Fibroblast of lung (primary cell): Measurements from ENCODE around the gene PRKCH. TPM values are rescaled to one million over a fixed set of nuclear protein-coding genes. Genes with fewer than 3 reads are reported as not detected.

Experiments
- DNase-seq, 2 donors: peaks; one replicate each; pipeline versions ENCODE4 v3.0.0 to v3.0.0-alpha.2; 2010; ENCODE audit warnings: low read depth in 2 of 2
- H2AFZ ChIP-seq: 2 replicates; pipeline ENCODE4 v1.5.1; 2012; ENCODE audit warnings: low read length, control low read depth, inconsistent platforms
- H3K27ac ChIP-seq: 2 replicates; pipeline ENCODE4 v1.5.1; 2011; ENCODE audit warnings: low read length, control low read depth; ENCODE audit not compliant: insufficient read depth
- H3K27me3 ChIP-seq: 2 replicates; pipeline ENCODE4 v1.5.1; 2011; ENCODE audit warnings: mild to moderate bottlenecking, low read length; ENCODE audit not compliant: control insufficient read depth, insufficient read depth
- H3K36me3 ChIP-seq: 2 replicates; pipeline ENCODE4 v1.5.1; 2011; ENCODE audit warnings: low read length; ENCODE audit not compliant: control insufficient read depth, insufficient read depth
- H3K4me1 ChIP-seq: 2 replicates; pipeline ENCODE4 v1.5.1; 2011; ENCODE audit warnings: low read length; ENCODE audit not compliant: control insufficient read depth, insufficient read depth; ENCODE audit errors: extremely low read depth
- H3K4me2 ChIP-seq: 2 replicates; pipeline ENCODE4 v1.5.1; 2011; ENCODE audit warnings: low read length, control low read depth; ENCODE audit not compliant: insufficient read depth; ENCODE audit errors: extremely low read depth
- H3K4me3 ChIP-seq, 4 experiments: fragments of 200-600 bp in 1 of 4; sonication (generic) in 1 of 4; replicated peaks in 1 of 4; 2 replicates each; pipeline ENCODE4 v1.5.1; 2011 to 2016; ENCODE audit warnings: low read length in 4 of 4, low read depth in 3 of 4, mild to moderate bottlenecking in 3 of 4, control low read depth in 2 of 4, inconsistent platforms in 1 of 4, mixed read lengths in 1 of 4; ENCODE audit not compliant: insufficient read depth in 1 of 4; ENCODE audit errors: control extremely low read depth in 1 of 4
- H3K79me2 ChIP-seq: 2 replicates; pipeline ENCODE4 v1.5.1; 2012; ENCODE audit warnings: mild to moderate bottlenecking, low read length, inconsistent platforms; ENCODE audit not compliant: control insufficient read depth, insufficient read depth
- H3K9ac ChIP-seq: 2 replicates; pipeline ENCODE4 v1.5.1; 2011; ENCODE audit warnings: mild to moderate bottlenecking, low read length, control low read depth; ENCODE audit not compliant: insufficient read depth
- H3K9me3 ChIP-seq: 2 replicates; pipeline ENCODE4 v1.5.1; 2012; ENCODE audit warnings: low read depth, low read length; ENCODE audit not compliant: control insufficient read depth, insufficient read depth
- H4K20me1 ChIP-seq: 2 replicates; pipeline ENCODE4 v1.5.1; 2011; ENCODE audit warnings: low read length; ENCODE audit not compliant: control insufficient read depth, insufficient read depth; ENCODE audit errors: extremely low read depth
- CTCF ChIP-seq, 2 donors: IDR thresholded peaks in 1 of 2; conservative IDR thresholded peaks in 1 of 2; 1 replicate in 1 of 2; 2 replicates in 1 of 2; pipeline ENCODE4 v1.5.1; 2011 to 2012; ENCODE audit warnings: low read length in 2 of 2, control low read depth in 1 of 2, inconsistent platforms in 1 of 2, low read depth in 1 of 2, mild to moderate bottlenecking in 1 of 2
- EZH2 ChIP-seq: IDR thresholded peaks from 2 replicates; pipeline ENCODE4 v1.5.1; 2012; ENCODE audit warnings: low read length, control low read depth, mild to moderate bottlenecking; ENCODE audit errors: missing control alignments
- polyA plus RNA-seq, 2 donors: library from polyadenylated mRNA; depleted of rRNA in 1 of 2; stranded (reverse) in 1 of 2; unstranded in 1 of 2; fragments of >200 nt; gene quantifications; 2 replicates each; pipeline ENCODE4 v1.2.1, GENCODE V29; 2011 to 2012; ENCODE audit warnings: missing spikeins in 1 of 2
- total RNA-seq: library from RNA; depleted of rRNA; stranded (reverse); fragments of >200 nt; gene quantifications from 2 replicates; pipeline ENCODE4 v1.2.1, GENCODE V29; 2014

Gene PRKCH
- total and polyA plus RNA-seq, 2 donors (not counting 1 experiment from before 2014, with no cell fraction given): 2.9 to 5.4 TPM

GRCh38 chr14:61498811-61499210 lies 177.4 kb downstream of the PRKCH start:
- Histone ChIP-seq H3K9me3 (no peaks in the 10 kb centered on the region), H3K79me2 (no peaks in the 10 kb centered on the region), H3K4me2 (no peak overlapping the region), H3K36me3 (no peaks in the 10 kb centered on the region), H3K27me3 (no peaks in the 10 kb centered on the region), H3K4me3 (no peak overlapping the region), H3K4me1 (peaks cover under 1% of the 10 kb centered on the region), H3K9ac (no peak overlapping the region), H2AFZ (peak overlapping the region; percentile 68), H3K27ac (no peak overlapping the region), H4K20me1 (no peaks in the 10 kb centered on the region)
- DNase-seq: peak; percentile 51 to 80
- no peak for TF ChIP-seq EZH2
- no peak for TF ChIP-seq CTCF (conservative IDR thresholded peaks at IDR 0.05 in 1 of 2, IDR thresholded peaks at IDR 0.05 in 1 of 2; ENCODE audit: low read depth in 1 of 2, low read length in 2 of 2)

- Histone ChIP-seq H3K9me3 (no peaks in the 10 kb centered on the region), H3K4me1 (no peaks in the 10 kb centered on the region), H4K20me1 (no peaks in the 10 kb centered on the region), H3K4me3 (no peak overlapping the region), H3K27ac (no peak overlapping the region), H3K36me3 (no peaks in the 10 kb centered on the region), H2AFZ (no peak overlapping the region), H3K4me2 (no peak overlapping the region), H3K27me3 (no peaks in the 10 kb centered on the region), H3K9ac (no peak overlapping the region), H3K79me2 (no peaks in the 10 kb centered on the region)
- TF ChIP-seq CTCF (conservative IDR thresholded peaks at IDR 0.05 in 1 of 2, IDR thresholded peaks at IDR 0.05 in 1 of 2; ENCODE audit: low read depth in 1 of 2, low read length in 2 of 2) (no peak), EZH2 (no peak)
- DNase-seq: no peak
Measured at GRCh38 chr14:61499991-61500390, 178.6 kb downstream of the PRKCH start.

- DNase-seq: no peak
- H3K36me3 ChIP-seq: no peaks in the 10 kb centered on the region
- no peak overlapping the region for H3K27ac ChIP-seq
- H4K20me1 ChIP-seq: no peaks in the 10 kb centered on the region
- H3K4me2 ChIP-seq: no peak overlapping the region
- H3K9me3 ChIP-seq: no peaks in the 10 kb centered on the region
- H3K27me3 ChIP-seq: no peaks in the 10 kb centered on the region
- no peak for TF ChIP-seq EZH2
- TF ChIP-seq CTCF (conservative IDR thresholded peaks at IDR 0.05 in 1 of 2, IDR thresholded peaks at IDR 0.05 in 1 of 2; ENCODE audit: low read depth in 1 of 2, low read length in 2 of 2): no peak
- no peaks in the 10 kb centered on the region for H3K4me1 ChIP-seq
- no peaks in the 10 kb centered on the region for H3K79me2 ChIP-seq
- no peak overlapping the region for H3K9ac ChIP-seq
- no peak overlapping the region for H3K4me3 ChIP-seq
- no peak overlapping the region for H2AFZ ChIP-seq
Measured at GRCh38 chr14:61501714-61502458, 180.5 kb downstream of the PRKCH start.
